ENCODE measurements around the gene NFIA.

- no peak for TF ChIP-seq EZH2 (IDR thresholded peaks at IDR 0.05; ENCODE audit: low read length)
- no peak for TF ChIP-seq CTCF (optimal IDR thresholded peaks at IDR 0.05 in 1 of 3, IDR thresholded peaks at IDR 0.05 in 1 of 3, conservative IDR thresholded peaks at IDR 0.05 in 1 of 3; ENCODE audit: extremely low read depth in 1 of 3, insufficient read depth in 2 of 3, low read length in 3 of 3)
Observed at GRCh38 chr1:61095470-61095812, 13.1 kb downstream of the NFIA start.
